Middle frontal gyrus (tissue), 1 donor: Measurements from ENCODE around the gene BAG5.
"Not testable (repeated sequence)": the region's sequence is repeated elsewhere in the genome, so short reads cannot be mapped to it uniquely, and the experiment has no call there.

Experiments used
- DNase-seq: peaks from one replicate; pipeline ENCODE4 v3.0.0-alpha.2; 2015; ENCODE audit warnings: low spot score; ENCODE audit errors: extremely low spot score

Gene BAG5

DNA sequence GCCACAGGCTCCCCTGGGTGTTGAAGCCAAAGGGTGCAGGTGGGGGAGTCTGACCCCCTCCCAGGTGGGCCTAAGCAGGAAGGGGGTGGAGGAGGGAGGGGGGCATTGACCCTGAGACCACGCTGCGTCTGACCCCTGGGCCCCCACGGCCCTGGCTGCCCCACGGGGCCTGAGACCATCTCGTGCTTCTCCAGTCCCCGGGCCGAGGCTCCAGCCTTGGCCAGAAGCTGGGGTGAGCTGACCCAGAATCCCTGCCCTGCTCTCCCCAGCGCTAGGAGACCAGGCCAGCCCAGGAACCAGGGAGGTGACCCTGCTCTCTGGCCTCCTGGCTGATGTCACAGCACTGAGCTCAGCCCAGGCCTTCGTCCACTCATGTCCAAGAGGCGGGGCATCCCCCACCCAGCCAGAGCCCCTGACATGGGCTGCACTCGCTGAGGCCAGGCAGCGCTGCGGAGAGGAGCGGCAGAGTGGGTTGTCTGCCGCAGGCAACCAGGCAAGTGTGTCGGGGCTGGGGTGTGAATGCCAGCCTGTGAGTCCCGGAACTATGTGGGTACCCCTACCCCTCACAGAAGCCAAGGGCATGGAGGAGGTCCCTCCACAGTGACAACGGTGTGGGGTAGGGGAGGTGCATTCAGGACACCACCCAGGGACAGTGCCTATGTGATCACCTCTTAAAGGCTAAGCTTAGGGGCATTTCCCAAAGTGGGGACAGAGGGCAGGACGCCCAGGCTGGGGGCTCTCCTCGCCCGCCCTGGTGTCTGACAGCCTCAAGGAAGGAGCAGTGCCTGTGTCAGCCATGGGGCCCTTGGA, 27.2 kb downstream of the BAG5 start:
- no peak for DNase-seq

DNA sequence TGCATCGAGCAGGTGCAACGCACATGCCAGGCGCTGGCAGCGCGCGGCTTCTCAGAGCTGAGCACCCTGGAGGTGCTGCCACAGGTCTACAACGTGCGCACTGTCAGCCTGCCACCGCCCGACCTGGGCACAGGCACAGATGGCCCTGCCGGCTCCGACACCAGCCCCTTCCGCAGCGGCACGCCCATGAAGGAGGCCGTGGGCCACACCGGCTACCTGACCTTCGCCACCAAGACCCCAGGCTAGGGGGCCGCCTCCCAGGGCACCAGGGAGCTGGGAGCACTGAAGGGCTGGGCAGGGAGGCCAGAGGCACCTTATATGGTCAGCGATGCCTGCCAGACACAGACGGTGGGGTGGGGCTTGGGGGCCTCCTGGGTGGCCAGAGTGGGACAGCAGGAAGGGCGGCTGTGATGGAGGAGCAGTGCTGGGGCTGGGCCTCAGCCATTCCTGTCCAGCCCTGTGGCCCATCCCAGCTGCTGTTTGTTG, 27.8 kb downstream of the BAG5 start:
- DNase-seq, result no peak

DNA sequence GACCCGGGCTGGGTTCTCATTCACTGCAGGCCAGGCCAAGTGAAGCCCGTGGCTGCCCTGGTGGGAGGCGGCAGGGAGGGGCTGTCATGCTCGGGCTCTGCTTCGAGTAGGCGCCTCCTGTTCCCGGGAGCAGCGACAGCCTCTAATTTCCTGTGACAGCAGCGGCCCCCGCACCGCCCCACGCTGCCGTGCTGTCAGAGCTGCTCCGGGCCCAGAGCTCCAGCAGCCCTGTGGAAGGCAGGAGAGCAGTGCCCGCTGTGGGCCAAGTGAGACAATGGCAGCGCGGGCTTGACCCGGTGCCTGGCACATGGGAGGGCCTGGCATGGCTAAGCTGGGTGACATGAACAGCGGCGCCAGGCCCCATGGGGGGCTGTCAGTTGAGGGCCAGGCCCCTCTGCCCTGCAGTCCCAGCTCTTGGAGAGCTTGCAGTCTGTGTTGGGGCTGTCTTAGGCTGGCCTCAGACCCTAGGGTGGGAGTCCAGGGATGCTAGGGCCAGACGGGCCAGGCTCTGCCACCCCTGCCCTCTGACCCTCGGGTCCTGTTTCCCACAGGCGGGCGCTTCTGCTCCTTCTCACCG, 28.4 kb downstream of the BAG5 start:
- DNase-seq, result no peak

DNA sequence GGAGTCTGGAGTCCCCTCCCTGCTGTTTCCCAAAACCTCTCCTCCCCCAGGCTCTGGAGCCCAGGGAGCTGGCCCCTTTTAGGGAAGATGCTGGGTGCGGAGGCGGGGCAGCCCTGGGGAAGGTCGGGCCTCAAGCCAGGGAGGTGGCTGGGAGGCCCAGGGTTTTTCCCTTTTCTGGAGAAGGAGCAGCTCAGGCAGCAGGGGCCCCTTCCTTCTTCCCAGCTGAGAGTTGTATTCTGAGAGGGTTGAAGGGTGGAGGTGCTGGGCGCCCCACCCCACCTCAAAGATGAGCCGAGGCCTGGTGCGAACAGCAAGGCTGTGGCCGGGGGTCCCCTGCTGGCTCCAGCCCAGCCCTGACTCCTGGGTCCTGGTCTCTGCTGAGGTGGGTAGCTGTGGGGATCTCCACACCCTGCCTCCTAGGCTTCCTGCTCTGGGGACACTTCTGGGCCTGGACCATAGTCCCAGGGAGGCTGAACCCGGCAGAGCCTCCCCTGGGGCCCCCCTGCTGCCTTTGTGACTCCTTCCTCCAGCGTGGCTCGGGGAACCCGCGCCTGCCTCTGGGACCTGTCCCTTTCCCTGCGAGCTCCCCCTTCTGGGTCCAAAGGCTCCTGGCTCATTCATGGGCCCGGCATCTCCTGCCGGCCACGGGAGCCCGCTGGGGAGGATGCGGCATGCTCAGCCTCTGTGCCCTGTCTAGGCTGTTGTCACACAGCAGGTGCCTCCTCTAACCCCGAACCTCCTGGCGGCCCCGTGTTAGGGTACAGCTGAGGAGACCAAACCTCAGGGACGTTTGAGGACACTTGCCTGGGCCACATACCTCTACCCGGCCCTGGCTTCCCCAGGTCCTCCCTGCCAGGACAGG, 29.1 kb downstream of the BAG5 start:
- DNase-seq, result no peak

DNA sequence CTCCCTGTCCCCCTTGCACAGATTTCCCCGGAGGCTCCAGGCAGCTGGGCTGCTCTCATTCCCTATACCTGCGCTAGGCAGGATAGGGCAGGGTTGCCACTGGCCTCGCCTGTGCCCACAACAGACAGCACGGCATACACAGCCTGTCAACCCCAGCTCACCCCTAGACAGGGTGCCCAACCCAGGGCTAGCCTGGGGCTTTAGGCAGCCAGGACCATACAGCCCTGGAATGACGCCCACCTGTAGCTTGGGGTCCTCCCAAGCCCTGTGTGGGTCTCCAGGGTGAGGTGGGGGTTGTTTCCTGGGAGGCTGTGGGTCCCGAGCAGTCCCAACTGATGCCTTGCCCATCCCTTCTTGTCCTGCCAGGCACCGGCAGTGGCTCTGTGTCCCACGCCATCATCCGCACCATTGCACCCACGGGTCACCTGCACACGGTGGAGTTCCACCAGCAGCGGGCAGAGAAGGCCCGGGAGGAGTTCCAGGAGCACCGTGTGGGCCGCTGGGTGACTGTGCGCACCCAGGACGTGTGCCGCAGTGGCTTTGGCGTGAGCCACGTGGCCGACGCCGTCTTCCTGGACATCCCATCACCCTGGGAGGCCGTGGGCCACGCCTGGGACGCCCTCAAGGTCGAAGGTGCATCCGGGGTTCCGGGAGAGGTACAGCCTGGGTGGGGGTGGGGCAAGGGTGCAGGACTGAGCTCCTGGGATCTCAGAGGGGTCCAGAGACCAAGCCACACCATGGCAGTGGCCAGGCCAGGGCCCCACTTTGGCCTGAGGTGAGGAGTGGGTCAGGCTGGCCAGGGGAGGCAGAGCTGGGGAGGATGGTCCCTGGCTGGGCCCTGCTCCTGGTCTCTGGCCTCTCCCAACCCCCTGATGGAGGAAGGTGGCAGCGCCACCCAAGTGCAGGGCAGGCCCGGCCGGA, 30.0 kb downstream of the BAG5 start:
- no peak for DNase-seq

DNA sequence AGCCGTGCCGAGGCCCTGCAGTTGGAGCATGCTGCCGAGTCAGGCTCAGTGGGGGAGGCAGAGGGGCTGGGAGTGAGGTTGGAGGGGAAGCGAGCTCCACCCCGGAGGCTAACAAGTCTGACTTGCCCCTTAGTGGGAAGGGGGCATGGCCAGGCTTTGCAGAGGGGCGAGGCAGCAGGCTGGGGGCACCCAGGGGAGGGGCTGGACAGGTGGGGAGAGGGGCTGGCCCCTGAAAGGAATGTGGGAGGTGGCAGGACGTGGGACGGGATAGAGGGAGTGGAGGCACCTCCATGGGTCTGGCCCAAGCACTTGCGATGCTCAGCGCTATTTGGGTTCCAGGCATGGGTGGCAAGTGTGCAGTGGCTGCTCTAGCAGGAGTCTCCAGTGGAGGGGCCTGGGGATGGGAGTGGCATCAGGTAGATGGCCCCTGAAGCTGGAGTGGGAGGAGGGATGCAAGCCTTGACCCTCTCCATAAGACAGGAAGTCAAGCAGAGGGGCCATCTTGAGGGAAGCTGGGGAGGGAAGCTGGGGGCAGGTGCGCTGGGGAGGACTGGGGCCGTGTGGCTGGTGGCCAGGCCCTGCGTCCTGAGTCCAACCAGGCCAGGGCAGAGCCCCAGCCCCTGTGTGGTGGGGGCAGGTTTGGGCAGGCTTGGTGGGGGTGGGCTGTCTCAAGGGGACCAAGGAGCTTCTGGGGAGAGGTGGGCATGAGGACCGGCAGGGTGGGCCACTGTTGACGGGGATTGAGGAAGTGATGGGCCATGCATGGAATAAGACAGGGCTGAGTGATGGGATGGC, 30.8 kb downstream of the BAG5 start:
- no peak for DNase-seq

DNA sequence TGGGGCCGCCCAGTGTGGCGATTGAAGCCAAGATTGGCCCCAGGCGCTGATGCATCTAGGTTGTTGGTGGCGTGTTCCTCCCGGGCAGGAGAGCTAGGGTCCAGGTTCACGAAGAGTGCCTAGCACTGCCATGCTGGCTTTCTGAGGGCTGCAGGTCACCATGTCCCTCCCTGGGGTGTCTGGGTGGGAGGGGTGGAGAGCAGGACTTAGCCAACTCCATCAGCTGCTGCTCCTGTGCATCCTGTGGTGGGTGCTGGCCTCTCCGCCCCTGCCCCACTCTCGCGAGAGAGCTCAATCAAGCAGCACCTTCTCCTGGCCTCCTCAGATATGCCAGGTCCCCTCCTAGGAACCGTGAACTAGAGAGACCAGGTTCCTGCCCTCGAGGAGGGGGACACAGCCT, 31.6 kb downstream of the BAG5 start:
- DNase-seq, result no peak

DNA sequence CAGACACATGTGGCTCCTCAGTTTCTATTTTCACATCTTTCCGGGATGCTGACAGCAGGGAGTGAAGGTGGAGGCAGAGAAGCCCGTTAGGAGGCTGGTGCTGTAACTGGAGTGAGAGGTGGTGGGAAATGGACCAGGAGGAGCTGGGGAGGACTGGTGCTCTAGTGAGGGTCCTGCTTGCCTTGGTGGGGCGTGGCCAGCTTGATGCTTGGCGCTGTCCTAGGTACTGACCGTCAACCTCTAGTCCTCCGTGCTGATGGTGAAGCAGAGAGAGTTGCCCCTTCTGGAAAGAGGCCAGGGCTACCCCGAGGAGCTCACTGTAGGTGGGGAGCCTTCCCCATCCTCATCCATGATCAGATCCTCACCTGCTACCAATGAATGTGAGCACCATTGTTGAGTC, 32.1 kb downstream of the BAG5 start:
- DNase-seq, result no peak

DNA sequence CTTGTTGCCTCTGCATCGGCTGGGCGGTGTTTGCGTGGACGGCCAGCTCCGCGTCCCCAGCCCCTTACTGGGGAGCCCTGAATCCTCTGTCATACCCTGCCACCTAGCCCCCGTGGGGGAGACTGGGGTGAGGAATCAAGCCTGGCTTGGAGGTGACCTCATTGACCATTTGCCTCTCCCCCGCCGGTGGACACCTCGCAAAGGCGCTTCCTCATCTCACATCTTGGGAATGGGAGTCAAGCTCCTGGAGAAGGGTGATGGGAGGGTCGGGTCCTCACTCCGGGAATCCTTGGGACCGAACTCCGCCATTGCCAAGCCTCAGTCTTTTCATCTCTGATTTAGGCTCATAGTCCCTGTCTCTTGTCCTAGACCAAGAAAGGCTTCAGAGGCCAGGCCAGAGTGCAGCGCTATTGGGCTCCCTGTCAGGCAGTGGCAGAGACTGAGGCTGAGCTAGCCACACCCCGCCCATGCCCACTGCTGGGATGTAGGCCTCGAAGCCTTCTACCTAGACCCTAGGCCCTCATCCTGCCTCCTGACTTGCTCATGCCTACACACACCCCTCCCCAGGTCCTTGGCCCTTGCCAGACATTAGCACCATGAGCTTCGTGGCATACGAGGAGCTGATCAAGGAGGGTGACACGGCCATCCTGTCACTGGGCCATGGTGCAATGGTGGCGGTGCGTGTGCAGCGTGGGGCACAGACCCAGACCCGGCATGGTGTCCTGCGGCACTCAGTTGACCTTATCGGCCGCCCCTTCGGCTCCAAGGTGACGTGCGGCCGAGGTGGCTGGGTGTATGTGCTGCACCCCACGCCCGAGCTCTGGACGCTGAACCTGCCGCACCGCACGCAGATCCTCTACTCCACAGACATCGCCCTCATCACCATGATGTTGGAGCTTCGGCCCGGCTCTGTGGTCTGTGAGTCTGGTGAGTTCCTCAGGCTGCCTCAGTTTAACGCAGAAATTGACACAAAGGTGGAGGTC, 32.8 kb downstream of the BAG5 start:
- no peak for DNase-seq

DNA sequence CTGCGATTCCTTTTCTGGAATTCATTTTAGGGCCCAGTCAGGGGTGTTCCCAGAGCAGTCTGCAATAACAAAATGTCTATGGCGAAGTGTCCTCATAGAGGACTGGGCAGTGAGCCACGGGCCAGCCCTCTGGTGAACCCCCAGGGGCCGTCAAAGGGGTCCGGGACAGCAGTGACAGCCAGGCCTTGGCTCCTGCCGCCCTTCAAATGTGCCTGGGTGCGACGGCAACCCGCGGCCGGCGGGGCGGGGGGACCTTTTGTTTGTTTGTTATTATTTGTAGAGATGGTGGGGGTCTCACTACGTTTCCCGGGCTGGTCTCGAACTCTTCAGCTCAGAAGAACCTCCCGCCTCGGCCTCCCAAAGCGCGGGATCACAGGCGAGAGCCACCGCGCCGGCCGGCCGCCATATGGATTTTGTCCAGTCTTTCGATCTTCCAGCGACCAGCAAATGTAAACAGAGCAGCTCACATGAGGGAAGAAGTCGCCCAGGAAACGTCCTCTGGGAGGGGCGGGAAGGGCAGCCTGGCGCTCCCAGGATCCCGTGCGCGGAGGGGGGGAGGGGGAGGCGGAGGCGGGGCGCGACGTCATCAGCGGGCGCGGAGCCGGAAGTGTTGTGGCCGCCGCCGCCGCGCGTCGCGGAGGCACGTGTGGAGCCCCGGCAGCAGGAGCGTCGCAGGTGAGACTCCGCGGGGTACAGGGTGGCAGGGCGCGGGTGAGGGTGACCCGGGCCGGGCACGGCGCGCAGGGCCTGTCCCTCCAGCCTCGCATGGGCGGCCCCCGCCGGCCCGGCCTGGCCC, 33.7 kb downstream of the BAG5 start, which contains the start of gene TRMT61A:
Gene TRMT61A, plus strand, starts transcription at position 610 of the 796 bp plus-strand sequence. CDS start 783 bp downstream, outside the sequence.
- peak; percentile 79 for DNase-seq

DNA sequence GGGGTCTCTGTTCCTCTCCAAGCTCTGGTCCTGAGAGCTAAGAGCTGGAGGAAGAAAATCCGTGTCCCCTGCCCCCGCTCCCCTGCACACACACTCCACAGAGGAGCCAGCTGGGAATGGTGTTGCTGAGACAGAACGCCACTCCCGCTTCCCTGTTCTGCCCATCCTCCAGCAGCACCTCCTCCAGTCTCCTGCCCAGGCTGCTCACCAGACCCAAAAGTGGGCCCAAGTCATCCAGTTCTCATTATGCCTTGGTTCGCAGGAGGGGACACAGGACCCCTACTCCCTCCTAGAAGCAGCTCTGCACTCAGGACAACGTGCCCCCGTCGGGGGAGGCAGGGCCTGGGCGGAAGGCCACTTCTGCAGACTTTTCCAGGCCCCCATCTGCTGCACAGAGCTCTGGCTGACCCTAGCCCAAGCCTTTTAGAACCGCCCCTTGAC, 34.3 kb downstream of the BAG5 start:
- DNase-seq, result no peak

DNA sequence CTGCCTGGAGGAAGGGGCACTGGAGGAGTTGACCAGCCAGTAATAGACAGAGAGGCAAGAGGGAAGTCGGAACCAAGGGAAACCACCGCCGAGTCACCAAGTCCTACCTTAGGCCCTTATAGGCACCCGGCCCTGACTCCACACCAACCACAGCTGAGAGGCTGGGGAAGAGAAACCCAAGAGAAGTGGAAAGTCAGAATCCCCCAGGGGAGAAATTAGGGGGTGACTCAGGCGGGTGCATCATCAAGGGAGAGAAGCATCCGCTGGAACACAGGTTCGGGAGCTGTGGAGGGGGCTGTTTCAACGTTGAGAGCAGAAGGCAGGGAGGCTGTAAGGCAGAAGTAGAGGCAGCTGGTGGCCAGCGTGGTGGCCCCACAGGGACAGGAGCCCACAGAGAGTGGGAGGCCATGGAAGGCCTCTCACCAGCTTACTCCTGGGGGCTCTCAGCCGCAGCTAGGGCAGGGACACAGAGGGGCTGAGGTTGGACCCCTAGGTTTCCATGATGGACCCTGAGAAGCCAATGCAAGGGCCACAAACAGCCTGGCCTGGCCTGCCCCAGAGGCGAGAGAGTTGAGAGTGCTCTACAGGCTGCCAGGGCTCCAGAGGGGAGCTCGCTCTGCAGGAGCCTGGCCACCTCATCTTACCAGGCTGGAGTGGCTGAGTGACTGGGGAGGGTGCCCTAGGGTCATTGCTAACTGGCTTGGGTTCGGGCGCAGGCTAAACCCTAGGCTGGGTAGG, 34.9 kb downstream of the BAG5 start:
- no peak for DNase-seq

DNA sequence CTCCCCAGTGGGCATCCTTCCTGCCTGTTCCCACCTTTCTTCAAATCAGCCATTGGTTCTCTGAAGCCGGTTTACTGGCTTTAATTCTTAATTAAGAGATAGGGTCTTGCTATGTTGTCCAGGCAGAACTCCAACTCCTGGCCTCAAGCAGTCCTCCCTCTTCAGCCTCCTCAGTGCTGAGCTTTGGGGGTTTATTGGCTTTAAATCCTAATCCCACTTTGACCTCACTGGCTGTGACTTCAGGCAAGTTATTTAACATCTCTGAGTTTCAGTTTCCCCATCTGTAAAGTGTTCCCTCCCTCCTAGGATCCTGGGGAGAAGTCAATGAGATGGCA, 35.6 kb downstream of the BAG5 start:
- DNase-seq, result no peak

DNA sequence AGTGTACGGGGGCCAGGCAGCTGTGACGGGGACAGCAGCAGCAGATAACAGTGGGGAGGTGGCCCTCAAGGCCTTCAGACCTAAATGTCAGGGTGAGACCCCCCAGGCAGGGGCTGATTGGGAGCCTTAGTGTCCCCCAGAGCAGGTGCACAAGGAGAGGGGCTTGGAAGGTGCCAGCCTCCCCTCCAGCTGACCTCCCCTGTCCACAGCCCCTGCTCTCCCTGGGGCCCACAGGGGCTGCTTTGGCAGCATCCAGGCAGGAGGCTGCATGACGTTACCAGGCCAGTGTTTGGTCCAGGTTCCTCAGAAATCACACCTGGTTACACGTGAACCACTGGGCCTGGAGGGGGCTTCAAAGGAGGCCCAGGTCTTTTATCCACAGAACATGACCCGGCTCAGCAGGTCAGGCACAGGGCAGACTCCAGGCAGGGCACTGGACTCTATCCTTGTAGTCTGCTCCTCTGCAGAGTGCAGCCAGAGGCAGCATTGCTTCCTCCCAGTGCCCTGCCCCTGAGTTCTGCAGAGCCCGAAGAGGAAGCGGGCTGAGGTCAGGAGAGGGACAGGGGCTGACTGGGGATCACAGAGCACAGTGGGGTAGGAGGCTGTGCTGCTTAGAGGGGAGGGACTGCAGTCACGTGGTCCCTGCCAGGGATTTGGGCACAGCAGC, 36.1 kb downstream of the BAG5 start:
- no peak for DNase-seq

DNA sequence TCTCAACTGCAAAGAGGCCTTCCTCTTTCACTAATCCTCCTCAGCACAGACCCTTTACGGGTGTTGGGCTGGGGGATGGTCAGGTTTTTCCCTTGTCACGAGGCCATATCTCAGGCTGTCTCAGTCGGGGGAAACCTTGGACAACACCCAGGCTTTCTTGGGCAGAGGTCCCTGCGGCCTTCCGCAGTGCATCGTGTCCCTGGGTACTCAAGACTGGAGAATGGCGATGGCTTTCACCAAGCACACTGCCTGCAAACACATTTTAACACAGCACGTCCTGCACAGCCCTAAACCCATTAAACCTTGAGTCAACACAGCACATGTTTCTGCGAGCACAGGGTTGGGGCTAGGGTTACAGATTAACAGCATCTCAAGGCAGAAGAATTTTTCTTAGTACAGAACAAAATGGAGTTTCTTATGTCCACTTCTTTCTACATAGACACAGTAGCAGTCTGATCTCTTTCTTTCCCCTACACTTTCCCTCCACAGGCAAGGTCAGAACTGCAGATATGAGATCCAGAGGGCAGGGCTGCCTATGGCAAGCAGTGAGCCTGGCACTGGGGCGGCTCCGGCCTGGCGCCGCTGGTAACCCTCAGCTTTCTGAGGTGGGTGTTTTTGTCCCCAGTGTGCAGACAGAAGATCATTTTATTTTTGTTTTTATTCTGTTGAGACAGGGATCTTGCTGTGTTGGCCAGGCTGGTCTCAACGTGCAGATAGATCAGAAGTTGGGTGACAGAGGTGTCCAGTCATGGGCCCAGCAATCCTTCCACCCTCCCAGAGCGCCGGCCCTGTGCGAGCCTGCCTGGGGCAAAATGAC, 36.8 kb downstream of the BAG5 start:
- not testable (repeated sequence) for DNase-seq
